HL-60 (cell line): ENCODE measurements around the gene NDUFS7.

Experiments used
- DNase-seq, 2 experiments: peaks; one replicate each; pipeline ENCODE4 v3.0.0-alpha.2; 2010 to 2020; ENCODE audit warnings: low read depth in 1 of 2, low spot score in 1 of 2
- H3K27ac ChIP-seq: fragments of 250-450 bp; sonication (Bioruptor Pico); replicated peaks from 2 replicates; pipeline ENCODE4 v1.5.1; 2020; ENCODE audit warnings: mild to moderate bottlenecking, moderate library complexity
- H3K27me3 ChIP-seq: fragments of 250-450 bp; sonication (Bioruptor Pico); 2 replicates; pipeline ENCODE4 v1.5.1; 2021; ENCODE audit warnings: mild to moderate bottlenecking, moderate library complexity; ENCODE audit not compliant: insufficient read depth, poor library complexity, severe bottlenecking
- H3K4me3 ChIP-seq: replicated peaks from 2 replicates; pipeline ENCODE4 v1.5.1; 2011; ENCODE audit warnings: mild to moderate bottlenecking, control low read depth, low read length; ENCODE audit not compliant: insufficient read depth
- CTCF ChIP-seq: IDR thresholded peaks from one replicate; pipeline ENCODE4 v1.5.1; 2011; ENCODE audit warnings: low read length, control low read depth, inconsistent platforms; ENCODE audit not compliant: insufficient read depth
- GABPA ChIP-seq: IDR thresholded peaks from 2 replicates; pipeline ENCODE4 v1.6.1; 2012; ENCODE audit warnings: low read depth
- POLR2AphosphoS5 ChIP-seq: IDR thresholded peaks from 2 replicates; pipeline ENCODE4 v1.6.1; 2012; ENCODE audit warnings: low read depth
- REST ChIP-seq: IDR thresholded peaks from 2 replicates; pipeline ENCODE4 v1.6.1; 2012; ENCODE audit warnings: low read depth; ENCODE audit not compliant: insufficient replicate concordance
- SPI1 ChIP-seq: IDR thresholded peaks from 2 replicates; pipeline ENCODE4 v1.6.1; 2012; ENCODE audit warnings: low read depth, mild to moderate bottlenecking, borderline replicate concordance

NDUFS7 gene

GRCh38 chr19:1430246-1430645, 46.5 kb downstream of the NDUFS7 start:
- no peak overlapping the region for H3K27ac ChIP-seq
- no peaks in the 10 kb centered on the region for H3K27me3 ChIP-seq
- no peak overlapping the region for H3K4me3 ChIP-seq
- no peak for DNase-seq
- TF ChIP-seq CTCF (no peak), SPI1 (no peak), REST (no peak), POLR2AphosphoS5 (no peak), GABPA (no peak)

GRCh38 chr19:1431759-1432506, 48.2 kb downstream of the NDUFS7 start:
- Histone ChIP-seq H3K27me3 (no peaks in the 10 kb centered on the region), H3K27ac (no peak overlapping the region), H3K4me3 (no peak overlapping the region)
- no peak for DNase-seq
- TF ChIP-seq CTCF, result no peak
- TF ChIP-seq REST, result no peak
- no peak for TF ChIP-seq SPI1
- no peak for TF ChIP-seq GABPA
- peak; percentile 39; the same call in 1 of the 2 replicates for TF ChIP-seq POLR2AphosphoS5

GRCh38 chr19:1432507-1432887, 48.8 kb downstream of the NDUFS7 start:
- TF ChIP-seq CTCF, result no peak
- no peak for TF ChIP-seq POLR2AphosphoS5
- no peak for TF ChIP-seq REST
- TF ChIP-seq SPI1, result no peak
- no peak for TF ChIP-seq GABPA
- Histone ChIP-seq H3K4me3 (no peak overlapping the region), H3K27me3 (no peaks in the 10 kb centered on the region), H3K27ac (no peak overlapping the region)
- DNase-seq, result no peak
